DMS53 treated with DMSO at 0.1 percent for 48 hours (cell line): ENCODE measurements around the gene NFXL1.

Source experiments
- DNase-seq: peaks from one replicate; lab custom pipeline; 2025; ENCODE audit not compliant: unreplicated experiment; lab: John Stamatoyannopoulos, UW

The NFXL1 gene

DNA sequence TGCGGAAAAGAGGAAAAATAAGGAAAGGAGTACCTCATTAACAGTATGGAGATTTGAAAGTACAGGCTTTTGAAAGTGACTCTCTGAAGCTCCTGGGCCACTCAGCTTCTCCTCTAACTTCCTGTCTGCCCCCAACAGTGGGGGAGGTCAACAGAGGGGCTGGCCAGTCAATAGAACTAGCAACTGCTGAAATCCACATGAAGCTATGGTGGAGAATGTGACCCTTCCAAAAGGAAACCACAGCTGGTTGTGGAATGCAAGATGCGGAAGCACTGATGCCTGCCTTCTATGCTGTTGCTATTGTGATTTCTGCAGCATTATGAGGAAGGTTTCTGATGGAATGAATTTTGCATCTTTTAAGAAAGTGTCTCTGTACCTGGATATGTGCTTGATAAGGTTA lies 78.9 kb downstream of the NFXL1 start:
- DNase-seq, result no peak

GRCh38 chr4:47831026-47831679 lies 83.2 kb downstream of the NFXL1 start:
- DNase-seq, result peak; percentile 44

GRCh38 chr4:47830265-47831025 lies 83.9 kb downstream of the NFXL1 start:
- DNase-seq, result peak; percentile 58

DNA sequence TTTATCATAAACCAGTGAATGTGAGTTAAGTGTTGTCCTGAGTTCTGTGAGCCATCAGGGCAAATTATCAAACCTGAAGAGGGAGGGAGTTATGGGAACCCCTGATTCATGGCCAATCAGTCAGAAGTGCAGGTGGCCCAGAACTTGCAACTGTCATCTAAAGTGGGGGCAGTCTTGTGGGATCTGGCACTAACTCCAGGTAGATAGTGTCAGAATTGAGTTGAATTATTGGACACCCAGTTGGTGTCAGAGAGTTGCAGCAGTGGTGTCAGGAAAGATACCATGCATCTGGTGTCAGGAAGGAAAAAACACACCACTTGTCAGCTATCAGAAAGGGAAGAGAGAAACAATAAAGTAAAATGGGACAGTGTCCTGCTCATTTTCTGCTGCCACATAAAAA lies 84.9 kb downstream of the NFXL1 start:
- DNase-seq, result no peak

GRCh38 chr4:47827343-47828047 lies 86.9 kb downstream of the NFXL1 start:
- no peak for DNase-seq

GRCh38 chr4:47824840-47825239 lies 89.5 kb downstream of the NFXL1 start:
- DNase-seq, result no peak

GRCh38 chr4:47819178-47819577 lies 95.2 kb downstream of the NFXL1 start:
- DNase-seq, result no peak

GRCh38 chr4:47817275-47817674 lies 97.1 kb downstream of the NFXL1 start:
- DNase-seq, result no peak

DNA sequence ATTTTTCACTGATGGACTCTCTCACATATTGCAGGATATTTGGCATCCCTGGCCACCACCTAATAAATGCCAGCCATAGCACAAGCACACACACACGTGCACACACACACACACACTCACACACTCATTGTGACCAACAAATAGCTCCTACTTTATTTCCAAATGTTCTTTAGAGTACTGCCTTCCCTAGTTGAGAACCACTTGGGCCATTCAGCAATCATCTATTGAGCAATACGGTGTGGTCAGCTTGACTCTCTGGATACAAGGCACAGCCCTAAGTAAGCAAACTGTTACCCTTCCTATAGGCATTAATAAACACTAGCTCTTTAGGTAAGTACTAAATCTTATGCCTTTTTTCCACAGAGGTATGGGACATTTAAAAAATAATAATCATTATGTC lies 97.6 kb downstream of the NFXL1 start:
- DNase-seq, result no peak

- DNase-seq, result no peak
Measured at GRCh38 chr4:47814618-47815295, 99.6 kb downstream of the NFXL1 start.

GRCh38 chr4:47809654-47810203 lies 104.7 kb downstream of the NFXL1 start:
- no peak for DNase-seq

GRCh38 chr4:47804598-47804997 lies 109.8 kb downstream of the NFXL1 start:
- no peak for DNase-seq

- DNase-seq, result no peak
Measured at GRCh38 chr4:47801481-47802002, 112.8 kb downstream of the NFXL1 start.

GRCh38 chr4:47798165-47798564 lies 116.2 kb downstream of the NFXL1 start:
- DNase-seq, result no peak
